Measurements from ENCODE around the gene CECR2.

The CECR2 gene

DNA sequence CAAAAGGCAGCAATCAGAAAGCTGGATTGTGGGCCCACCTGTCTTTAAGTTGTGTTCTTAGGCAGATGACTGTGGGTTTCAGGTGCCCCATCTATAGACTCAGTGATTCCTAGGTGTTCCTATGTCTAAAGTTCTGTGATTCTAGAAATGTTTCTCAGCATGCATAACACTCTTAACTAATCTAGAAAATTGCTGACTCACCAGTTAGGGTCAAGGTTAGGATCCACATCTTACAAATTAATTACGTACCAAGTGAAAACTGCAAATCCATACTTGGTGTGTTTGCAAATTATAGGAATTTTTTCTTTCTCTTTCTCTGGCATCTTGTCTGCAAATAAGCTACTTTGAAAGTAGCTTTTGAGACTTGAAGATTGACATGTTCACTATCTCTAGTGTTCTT, 7.7 kb downstream of the CECR2 start:
- Histone ChIP-seq H3K4me1 (ENCODE audit: insufficient read depth, low read length, severe bottlenecking) (no peaks in the 10 kb centered on the region), H3K9me2 (ENCODE audit: low read depth, low read length) (no peaks in the 10 kb centered on the region), H3K4me2 (ENCODE audit: low read length) (no peak overlapping the region), H3K27ac (ENCODE audit: low read depth, low read length, poor library complexity, severe bottlenecking) (no peak overlapping the region), H3K36me3 (ENCODE audit: insufficient read depth, low read length) (no peaks in the 10 kb centered on the region), H3K4me3 (ENCODE audit: low read depth, low read length, poor library complexity, severe bottlenecking) (no peak overlapping the region), H3K9ac (ENCODE audit: low read length) (no peak overlapping the region), H2AFZ (ENCODE audit: low read length) (no peak overlapping the region), H3K79me2 (ENCODE audit: insufficient read depth, low read length) (no peaks in the 10 kb centered on the region), H4K20me1 (ENCODE audit: insufficient read depth, low read length) (no peaks in the 10 kb centered on the region), H3K9me3 (ENCODE audit: low read length) (no peaks in the 10 kb centered on the region), H3K27me3 (ENCODE audit: insufficient read depth, low read length) (no peaks in the 10 kb centered on the region; the same call in 1 of the 2 replicates), H3F3A (ENCODE audit: insufficient read depth, low read length) (no peaks in the 10 kb centered on the region)
- TF ChIP-seq EZH2 (IDR thresholded peaks at IDR 0.05; ENCODE audit: borderline replicate concordance, low read length), result no peak
- TF ChIP-seq, protein P1, sequence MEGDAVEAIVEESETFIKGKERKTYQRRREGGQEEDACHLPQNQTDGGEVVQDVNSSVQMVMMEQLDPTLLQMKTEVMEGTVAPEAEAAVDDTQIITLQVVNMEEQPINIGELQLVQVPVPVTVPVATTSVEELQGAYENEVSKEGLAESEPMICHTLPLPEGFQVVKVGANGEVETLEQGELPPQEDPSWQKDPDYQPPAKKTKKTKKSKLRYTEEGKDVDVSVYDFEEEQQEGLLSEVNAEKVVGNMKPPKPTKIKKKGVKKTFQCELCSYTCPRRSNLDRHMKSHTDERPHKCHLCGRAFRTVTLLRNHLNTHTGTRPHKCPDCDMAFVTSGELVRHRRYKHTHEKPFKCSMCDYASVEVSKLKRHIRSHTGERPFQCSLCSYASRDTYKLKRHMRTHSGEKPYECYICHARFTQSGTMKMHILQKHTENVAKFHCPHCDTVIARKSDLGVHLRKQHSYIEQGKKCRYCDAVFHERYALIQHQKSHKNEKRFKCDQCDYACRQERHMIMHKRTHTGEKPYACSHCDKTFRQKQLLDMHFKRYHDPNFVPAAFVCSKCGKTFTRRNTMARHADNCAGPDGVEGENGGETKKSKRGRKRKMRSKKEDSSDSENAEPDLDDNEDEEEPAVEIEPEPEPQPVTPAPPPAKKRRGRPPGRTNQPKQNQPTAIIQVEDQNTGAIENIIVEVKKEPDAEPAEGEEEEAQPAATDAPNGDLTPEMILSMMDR (IDR thresholded peaks at IDR 0.05; ENCODE audit: low read length), result no peak

DNA sequence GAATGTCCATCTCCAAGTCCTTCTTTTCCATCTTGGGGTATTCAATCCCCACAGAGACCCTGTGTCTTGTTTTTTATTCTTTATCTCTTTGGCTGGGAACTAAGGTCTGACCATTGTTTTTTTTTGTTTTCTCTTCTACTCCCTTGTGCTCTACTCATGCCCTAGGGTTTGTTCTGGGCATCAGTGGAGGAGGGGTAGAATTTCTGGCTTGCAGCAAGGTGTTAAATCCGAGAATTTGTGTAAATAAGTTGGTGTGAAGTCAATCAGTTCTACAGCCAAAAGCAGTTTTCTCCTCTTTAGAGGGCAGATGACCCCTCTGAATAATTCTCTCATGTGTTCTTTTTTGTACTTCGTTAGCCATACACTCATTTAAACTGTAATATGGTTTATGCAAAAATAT, 10.7 kb downstream of the CECR2 start:
- TF ChIP-seq, protein P1 (IDR thresholded peaks at IDR 0.05; ENCODE audit: low read length), result no peak
- TF ChIP-seq EZH2 (IDR thresholded peaks at IDR 0.05; ENCODE audit: borderline replicate concordance, low read length), result no peak
- no peak overlapping the region for H3K4me2 ChIP-seq (ENCODE audit: low read length)
- no peak overlapping the region for H3K4me3 ChIP-seq (ENCODE audit: low read depth, low read length, poor library complexity, severe bottlenecking)
- H3K27me3 ChIP-seq (ENCODE audit: insufficient read depth, low read length), result no peaks in the 10 kb centered on the region; the same call in 1 of the 2 replicates
- H3K4me1 ChIP-seq (ENCODE audit: insufficient read depth, low read length, severe bottlenecking), result no peaks in the 10 kb centered on the region
- H3K9me3 ChIP-seq (ENCODE audit: low read length), result peaks cover 2% of the 10 kb centered on the region; the same call in 1 of the 2 replicates
- H3K9ac ChIP-seq (ENCODE audit: low read length), result no peak overlapping the region
- no peaks in the 10 kb centered on the region for H3K36me3 ChIP-seq (ENCODE audit: insufficient read depth, low read length)
- H3K9me2 ChIP-seq (ENCODE audit: low read depth, low read length), result no peaks in the 10 kb centered on the region
- H3K27ac ChIP-seq (ENCODE audit: low read depth, low read length, poor library complexity, severe bottlenecking), result no peak overlapping the region
- H4K20me1 ChIP-seq (ENCODE audit: insufficient read depth, low read length), result no peaks in the 10 kb centered on the region
- no peak overlapping the region for H2AFZ ChIP-seq (ENCODE audit: low read length)
- no peaks in the 10 kb centered on the region for H3F3A ChIP-seq (ENCODE audit: insufficient read depth, low read length)
- H3K79me2 ChIP-seq (ENCODE audit: insufficient read depth, low read length), result no peaks in the 10 kb centered on the region

DNA sequence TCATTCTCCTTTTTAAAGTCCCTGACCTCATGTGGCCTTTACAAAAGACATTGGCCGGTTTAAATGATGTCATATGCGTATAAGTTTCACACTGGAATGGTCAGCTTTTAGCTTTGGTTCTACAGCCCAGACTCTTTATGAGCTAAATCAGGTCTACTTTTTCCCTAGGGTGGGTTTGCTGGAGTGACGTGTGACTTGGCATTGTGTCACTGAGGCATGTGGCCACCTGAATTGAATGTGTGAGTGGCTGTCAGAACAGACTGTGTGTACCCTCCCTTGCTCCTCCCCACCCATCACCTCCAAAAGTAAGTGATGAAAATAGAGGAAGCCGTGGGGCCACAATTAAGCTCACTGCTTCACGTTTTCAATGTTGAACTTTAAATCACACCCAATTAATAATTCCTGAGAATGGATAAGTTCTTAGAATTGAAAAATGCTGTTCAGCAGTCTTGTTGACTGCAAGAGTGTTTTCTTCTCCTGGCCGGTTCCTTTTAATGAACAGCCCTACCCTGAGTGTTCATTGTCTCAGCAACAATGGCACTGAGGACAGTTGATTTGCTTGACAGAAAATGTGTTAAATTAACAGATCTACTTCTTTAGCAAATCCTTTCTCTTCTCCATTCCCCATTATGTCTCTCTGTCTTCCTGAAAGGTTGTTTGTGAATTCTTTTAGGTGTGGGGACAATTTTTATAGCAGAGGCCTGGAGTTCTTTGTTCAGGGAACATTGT, 11.3 kb downstream of the CECR2 start:
- no peaks in the 10 kb centered on the region for H3K79me2 ChIP-seq (ENCODE audit: insufficient read depth, low read length)
- H3K4me3 ChIP-seq (ENCODE audit: low read depth, low read length, poor library complexity, severe bottlenecking), result no peak overlapping the region
- H3K4me1 ChIP-seq (ENCODE audit: insufficient read depth, low read length, severe bottlenecking), result no peaks in the 10 kb centered on the region

More for the DNA sequence above, 11.3 kb downstream of the CECR2 start:
- H3K36me3 ChIP-seq (ENCODE audit: insufficient read depth, low read length), result no peaks in the 10 kb centered on the region
- H3K9me3 ChIP-seq (ENCODE audit: low read length), result peaks cover 2% of the 10 kb centered on the region; the same call in 1 of the 2 replicates
- H4K20me1 ChIP-seq (ENCODE audit: insufficient read depth, low read length), result no peaks in the 10 kb centered on the region
- H3K27me3 ChIP-seq (ENCODE audit: insufficient read depth, low read length), result no peaks in the 10 kb centered on the region; the same call in 1 of the 2 replicates
- no peak overlapping the region for H2AFZ ChIP-seq (ENCODE audit: low read length)
- H3K9ac ChIP-seq (ENCODE audit: low read length), result no peak overlapping the region
- no peaks in the 10 kb centered on the region for H3K9me2 ChIP-seq (ENCODE audit: low read depth, low read length)
- TF ChIP-seq EZH2 (IDR thresholded peaks at IDR 0.05; ENCODE audit: borderline replicate concordance, low read length), result no peak
- TF ChIP-seq, protein P1 (IDR thresholded peaks at IDR 0.05; ENCODE audit: low read length), result no peak
- H3K4me2 ChIP-seq (ENCODE audit: low read length), result no peak overlapping the region
- H3K27ac ChIP-seq (ENCODE audit: low read depth, low read length, poor library complexity, severe bottlenecking), result no peak overlapping the region
- no peaks in the 10 kb centered on the region for H3F3A ChIP-seq (ENCODE audit: insufficient read depth, low read length)
